ENCODE results near the gene DHRS7B. TPM values are rescaled to one million over a fixed set of nuclear protein-coding genes. Genes with fewer than 3 reads are reported as not detected.

DHRS7B gene
- polyA plus RNA-seq, 1 donor (not counting 4 experiments of a cell fraction or from before 2014, with no cell fraction given) = 33.8 TPM

- Histone ChIP-seq H3K4me1 (ENCODE audit: control insufficient read depth, extremely low read depth, insufficient read depth, low read length) (peaks cover 3% of the 10 kb centered on the region), H3K79me2 (ENCODE audit: control insufficient read depth, insufficient read depth, low read length) (no peaks in the 10 kb centered on the region), H3K27ac (ENCODE audit: control insufficient read depth, insufficient read depth, low read length) (no peak overlapping the region), H2AFZ (ENCODE audit: control insufficient read depth, low read length) (no peak overlapping the region), H3K9ac (ENCODE audit: control insufficient read depth, extremely low read depth, insufficient read depth, low read length) (no peak overlapping the region), H4K20me1 (ENCODE audit: control insufficient read depth, extremely low read depth, insufficient read depth, low read length) (no peaks in the 10 kb centered on the region), H3K36me3 (ENCODE audit: control insufficient read depth in 2 of 2, extremely low read depth in 1 of 2, insufficient read depth in 2 of 2, low read length in 2 of 2) (no peaks in the 10 kb centered on the region), H3K9me1 (ENCODE audit: control insufficient read depth, extremely low read depth, insufficient read depth, low read length) (no peaks in the 10 kb centered on the region), H3K27me3 (ENCODE audit: control insufficient read depth, extremely low read depth, insufficient read depth, low read length) (no peaks in the 10 kb centered on the region), H3K4me3 (ENCODE audit: control insufficient read depth in 2 of 3, extremely low read depth in 1 of 3, insufficient read depth in 2 of 3, low read depth in 1 of 3, low read length in 3 of 3) (no peak overlapping the region), H3K4me2 (ENCODE audit: control insufficient read depth, extremely low read depth, insufficient read depth, low read depth, low read length) (no peak overlapping the region), H3K9me3 (ENCODE audit: control insufficient read depth, low read depth, low read length) (no peaks in the 10 kb centered on the region)
- no peak for DNase-seq (ENCODE audit: low read depth, low spot score)
- TF ChIP-seq EZH2 (IDR thresholded peaks at IDR 0.05; ENCODE audit: low read length) (no peak), CTCF (optimal IDR thresholded peaks at IDR 0.05 in 1 of 3, IDR thresholded peaks at IDR 0.05 in 1 of 3, conservative IDR thresholded peaks at IDR 0.05 in 1 of 3; ENCODE audit: extremely low read depth in 1 of 3, insufficient read depth in 2 of 3, low read length in 3 of 3) (no peak)
- dilution Hi-C loops (cut with MboI; ENCODE audit: extremely low pct_ligation_motif_present, low sequenced_read_pairs) = no loop called here
- no peak for FAIRE-seq
These were observed 22.2 kb upstream of the DHRS7B start for GRCh38 chr17:21104608-21105007.

- dilution Hi-C loops (cut with MboI; ENCODE audit: extremely low pct_ligation_motif_present, low sequenced_read_pairs) = no loop called here
- H3K36me3 ChIP-seq (ENCODE audit: control insufficient read depth in 2 of 2, extremely low read depth in 1 of 2, insufficient read depth in 2 of 2, low read length in 2 of 2) = no peaks in the 10 kb centered on the region
- no peaks in the 10 kb centered on the region for H3K79me2 ChIP-seq (ENCODE audit: control insufficient read depth, insufficient read depth, low read length)
- no peak overlapping the region for H3K27ac ChIP-seq (ENCODE audit: control insufficient read depth, insufficient read depth, low read length)
- TF ChIP-seq EZH2 (IDR thresholded peaks at IDR 0.05; ENCODE audit: low read length) (no peak), CTCF (optimal IDR thresholded peaks at IDR 0.05 in 1 of 3, IDR thresholded peaks at IDR 0.05 in 1 of 3, conservative IDR thresholded peaks at IDR 0.05 in 1 of 3; ENCODE audit: extremely low read depth in 1 of 3, insufficient read depth in 2 of 3, low read length in 3 of 3) (no peak)
- no peak for DNase-seq (ENCODE audit: low read depth, low spot score)
- H3K9me3 ChIP-seq (ENCODE audit: control insufficient read depth, low read depth, low read length) = no peaks in the 10 kb centered on the region
- H3K9me1 ChIP-seq (ENCODE audit: control insufficient read depth, extremely low read depth, insufficient read depth, low read length) = no peaks in the 10 kb centered on the region
- H2AFZ ChIP-seq (ENCODE audit: control insufficient read depth, low read length) = no peak overlapping the region
- no peak overlapping the region for H3K9ac ChIP-seq (ENCODE audit: control insufficient read depth, extremely low read depth, insufficient read depth, low read length)
- H3K27me3 ChIP-seq (ENCODE audit: control insufficient read depth, extremely low read depth, insufficient read depth, low read length) = no peaks in the 10 kb centered on the region
- no peak overlapping the region for H3K4me3 ChIP-seq (ENCODE audit: control insufficient read depth in 2 of 3, extremely low read depth in 1 of 3, insufficient read depth in 2 of 3, low read depth in 1 of 3, low read length in 3 of 3)
- H3K4me1 ChIP-seq (ENCODE audit: control insufficient read depth, extremely low read depth, insufficient read depth, low read length) = no peaks in the 10 kb centered on the region
- H3K4me2 ChIP-seq (ENCODE audit: control insufficient read depth, extremely low read depth, insufficient read depth, low read depth, low read length) = no peak overlapping the region
- H4K20me1 ChIP-seq (ENCODE audit: control insufficient read depth, extremely low read depth, insufficient read depth, low read length) = no peaks in the 10 kb centered on the region
- no peak for FAIRE-seq
These were observed 21.5 kb upstream of the DHRS7B start for GRCh38 chr17:21105064-21105894.
